PC-9 (cell line): ENCODE measurements around the gene CLK4. TPM values are rescaled to one million over a fixed set of nuclear protein-coding genes. Genes with fewer than 3 reads are reported as not detected.

ENCODE experiments used
- BruUV-seq: library from RNA; stranded (reverse); fragments of 400-500 nt; replicated peaks from 2 replicates; lab custom pipeline; 2021; lab: Mats Ljungman, UMichigan
- CTCF ChIA-PET: fragments of 300-600 bp; sonication (Branson Sonifier 250); formaldehyde crosslinking; loops from one replicate; lab custom pipeline; 2022; ENCODE audit warnings: antibody characterized with exemption; lab: Charles Lee
- POLR2A ChIA-PET: fragments of 300-600 bp; sonication (Branson Sonifier 250); formaldehyde crosslinking; loops from one replicate; lab custom pipeline; 2022; ENCODE audit warnings: antibody characterized with exemption; ENCODE audit not compliant: unreplicated experiment; lab: Charles Lee
- DNase-seq, 2 experiments: peaks; one replicate each; pipeline versions ENCODE4 v3.0.0 to v3.0.0-alpha.2; 2015 to 2022; ENCODE audit warnings: mixed read lengths in 1 of 2
- H2AFZ ChIP-seq: fragments of 200-600 bp; sonication (generic); 2 replicates; pipeline ENCODE4 v1.8.1; 2017; ENCODE audit warnings: antibody characterized with exemption
- H3F3A ChIP-seq: fragments of 200-600 bp; sonication (generic); 2 replicates; pipeline ENCODE4 v1.8.1; 2017; ENCODE audit warnings: antibody characterized with exemption, mild to moderate bottlenecking, low read depth; ENCODE audit not compliant: insufficient read depth
- H3K27ac ChIP-seq: fragments of 200-600 bp; sonication (generic); 2 replicates; pipeline ENCODE4 v1.6.1; 2016; ENCODE audit warnings: mixed run types
- H3K27me3 ChIP-seq: fragments of 200-600 bp; sonication (generic); 2 replicates; pipeline ENCODE4 v1.6.1; 2016; ENCODE audit warnings: low read depth, mixed run types; ENCODE audit not compliant: insufficient read depth
- H3K36me3 ChIP-seq: fragments of 200-600 bp; sonication (generic); 2 replicates; pipeline ENCODE4 v1.6.1; 2016; ENCODE audit warnings: low read depth, mixed run types
- H3K4me1 ChIP-seq: fragments of 200-600 bp; sonication (generic); replicated peaks from 2 replicates; pipeline ENCODE4 v1.6.1; 2016; ENCODE audit warnings: mixed run types; ENCODE audit not compliant: insufficient read depth
- H3K4me2 ChIP-seq: fragments of 200-600 bp; sonication (generic); 2 replicates; pipeline ENCODE4 v1.6.1; 2017; ENCODE audit warnings: mixed run types
- H3K4me3 ChIP-seq: fragments of 200-600 bp; sonication (generic); 2 replicates; pipeline ENCODE4 v1.6.1; 2016; ENCODE audit warnings: mixed run types
- H3K79me2 ChIP-seq: fragments of 200-600 bp; sonication (generic); 2 replicates; pipeline ENCODE4 v1.6.1; 2017; ENCODE audit warnings: low read depth, mixed run types
- H3K9me2 ChIP-seq: fragments of 200-600 bp; sonication (generic); 2 replicates; pipeline ENCODE4 v1.8.1; 2017; ENCODE audit warnings: mild to moderate bottlenecking; ENCODE audit not compliant: insufficient read depth
- H3K9me3 ChIP-seq: fragments of 200-600 bp; sonication (generic); 2 replicates; pipeline ENCODE4 v1.8.1; 2016; ENCODE audit warnings: low read depth; ENCODE audit not compliant: insufficient read depth
- H4K20me1 ChIP-seq: fragments of 200-600 bp; sonication (generic); 2 replicates; pipeline ENCODE4 v1.8.1; 2017; ENCODE audit not compliant: insufficient read depth
- EZH2 ChIP-seq: fragments of 200-600 bp; sonication (generic); IDR thresholded peaks from 2 replicates; pipeline ENCODE4 v1.8.0; 2017; ENCODE audit warnings: antibody characterized with exemption, low read depth
- intact Hi-C: fragments of 100-400 bp; cut with micrococcal nuclease; formaldehyde crosslinking; loops from one replicate; pipeline ENCODE4 v1.10.0; 2022; ENCODE audit not compliant: unreplicated experiment
- total RNA-seq: library from RNA; stranded (reverse); gene quantifications from 2 replicates; pipeline ENCODE4 v1.2.3, GENCODE V29; 2021
- TF ChIP-seq, protein P1 (sequence below): fragments of 200-600 bp; sonication (generic); conservative IDR thresholded peaks from 2 replicates; pipeline ENCODE4 v1.6.1; 2017; ENCODE audit warnings: mixed run types, antibody characterized with exemption, mild to moderate bottlenecking, moderate library complexity

Gene CLK4
- total RNA-seq, 1 experiment from 2014 or later, result 29.7 TPM

- no TSS peak for BruUV-seq
- POLR2A ChIA-PET, result interaction anchor here (0.5 kb wide), 1 partner anchor 14 kb away, joined by 4 read pairs; no protein-coding TSS in a partner anchor
Observed at GRCh38 chr5:178632285-178632684, 5.4 kb upstream of the CLK4 start.

GRCh38 chr5:178630951-178631350 lies 4.1 kb upstream of the CLK4 start:
- intact Hi-C loops, result loop anchor here (1.0 kb wide), 1 partner anchor 11 kb away; no protein-coding TSS in a partner anchor
- Histone ChIP-seq H3K36me3 (no peaks in the 10 kb centered on the region), H3K27me3 (no peaks in the 10 kb centered on the region), H3K4me1 (peaks cover 38% of the 10 kb centered on the region), H3F3A (peaks cover 42% of the 10 kb centered on the region), H3K27ac (peak overlapping the region; percentile 54), H3K4me3 (no peak overlapping the region), H4K20me1 (no peaks in the 10 kb centered on the region), H3K9me3 (peaks cover 9% of the 10 kb centered on the region), H3K9me2 (no peaks in the 10 kb centered on the region), H3K79me2 (peaks cover 6% of the 10 kb centered on the region), H3K4me2 (peak overlapping the region; percentile 44), H2AFZ (no peak overlapping the region)
- BruUV-seq, result no TSS peak
- POLR2A ChIA-PET, result no interaction called here
- CTCF ChIA-PET, result no interaction called here
- no peak for TF ChIP-seq EZH2
- TF ChIP-seq, protein P1, sequence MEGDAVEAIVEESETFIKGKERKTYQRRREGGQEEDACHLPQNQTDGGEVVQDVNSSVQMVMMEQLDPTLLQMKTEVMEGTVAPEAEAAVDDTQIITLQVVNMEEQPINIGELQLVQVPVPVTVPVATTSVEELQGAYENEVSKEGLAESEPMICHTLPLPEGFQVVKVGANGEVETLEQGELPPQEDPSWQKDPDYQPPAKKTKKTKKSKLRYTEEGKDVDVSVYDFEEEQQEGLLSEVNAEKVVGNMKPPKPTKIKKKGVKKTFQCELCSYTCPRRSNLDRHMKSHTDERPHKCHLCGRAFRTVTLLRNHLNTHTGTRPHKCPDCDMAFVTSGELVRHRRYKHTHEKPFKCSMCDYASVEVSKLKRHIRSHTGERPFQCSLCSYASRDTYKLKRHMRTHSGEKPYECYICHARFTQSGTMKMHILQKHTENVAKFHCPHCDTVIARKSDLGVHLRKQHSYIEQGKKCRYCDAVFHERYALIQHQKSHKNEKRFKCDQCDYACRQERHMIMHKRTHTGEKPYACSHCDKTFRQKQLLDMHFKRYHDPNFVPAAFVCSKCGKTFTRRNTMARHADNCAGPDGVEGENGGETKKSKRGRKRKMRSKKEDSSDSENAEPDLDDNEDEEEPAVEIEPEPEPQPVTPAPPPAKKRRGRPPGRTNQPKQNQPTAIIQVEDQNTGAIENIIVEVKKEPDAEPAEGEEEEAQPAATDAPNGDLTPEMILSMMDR, result no peak
- DNase-seq, result no peak

More at GRCh38 chr5:178632285-178632684, 5.4 kb upstream of the CLK4 start:
- Histone ChIP-seq H3K4me3 (no peak overlapping the region), H3K4me1 (peaks cover 42% of the 10 kb centered on the region), H3K9me3 (peaks cover 9% of the 10 kb centered on the region), H3K36me3 (no peaks in the 10 kb centered on the region), H3K27ac (no peak overlapping the region), H4K20me1 (no peaks in the 10 kb centered on the region), H3K4me2 (no peak overlapping the region), H2AFZ (no peak overlapping the region), H3K9me2 (no peaks in the 10 kb centered on the region), H3K27me3 (no peaks in the 10 kb centered on the region), H3F3A (peaks cover 42% of the 10 kb centered on the region), H3K79me2 (no peaks in the 10 kb centered on the region)
- TF ChIP-seq, protein P1, result no peak
- no peak for TF ChIP-seq EZH2
- CTCF ChIA-PET, result no interaction called here
- DNase-seq, result no peak
- intact Hi-C loops, result no loop called here

- no peak overlapping the region for H3K4me3 ChIP-seq
- BruUV-seq, result no TSS peak
- no peak overlapping the region for H2AFZ ChIP-seq
- H3K27ac ChIP-seq, result peak overlapping the region; percentile 54
- peak overlapping the region; percentile 44 for H3K4me2 ChIP-seq
- intact Hi-C loops, result loop anchor here (1.0 kb wide), 1 partner anchor 12 kb away; no protein-coding TSS in a partner anchor
- CTCF ChIA-PET, result interaction anchor here (0.5 kb wide), 1 partner anchor 1075 kb away, joined by 3 read pairs; no protein-coding TSS in a partner anchor
- peaks cover 36% of the 10 kb centered on the region for H3K4me1 ChIP-seq
- TF ChIP-seq, protein P1, result no peak
- TF ChIP-seq EZH2, result no peak
- no peaks in the 10 kb centered on the region for H4K20me1 ChIP-seq
- DNase-seq, result peak; percentile 18 to 95
- H3K9me2 ChIP-seq, result no peaks in the 10 kb centered on the region
- peaks cover 40% of the 10 kb centered on the region for H3F3A ChIP-seq
- H3K36me3 ChIP-seq, result no peaks in the 10 kb centered on the region
- POLR2A ChIA-PET, result interaction anchor here (0.6 kb wide), 1 partner anchor 8 kb away, joined by 8 read pairs; no protein-coding TSS in a partner anchor
- peaks cover 11% of the 10 kb centered on the region for H3K79me2 ChIP-seq
- no peaks in the 10 kb centered on the region for H3K27me3 ChIP-seq
- H3K9me3 ChIP-seq, result peaks cover 9% of the 10 kb centered on the region
Observed at GRCh38 chr5:178630475-178630930, 3.7 kb upstream of the CLK4 start.
